OCI-LY1 (cell line): ENCODE measurements around the gene ZNF639.

Experiments used
- H2AFZ ChIP-seq: fragments of 200-600 bp; sonication (generic), shearing (Covaris generic); 2 replicates; pipeline ENCODE4 v1.6.0; 2014; ENCODE audit warnings: antibody characterized with exemption, mild to moderate bottlenecking, low read length
- H3F3A ChIP-seq: fragments of 200-600 bp; sonication (generic), shearing (Covaris generic); 2 replicates; pipeline ENCODE4 v1.6.0; 2014; ENCODE audit warnings: mild to moderate bottlenecking, antibody characterized with exemption, low read length, moderate library complexity; ENCODE audit not compliant: insufficient read depth
- H3K27ac ChIP-seq: fragments of 200-600 bp; sonication (generic); 2 replicates; pipeline ENCODE4 v1.5.1; 2014; ENCODE audit warnings: low read length, mixed run types, mild to moderate bottlenecking, low read depth; ENCODE audit not compliant: poor library complexity, severe bottlenecking
- H3K27me3 ChIP-seq: fragments of 200-600 bp; sonication (generic); 2 replicates; pipeline ENCODE4 v1.6.0; 2014; ENCODE audit warnings: antibody characterized with exemption, mild to moderate bottlenecking, low read length, moderate library complexity; ENCODE audit not compliant: insufficient read depth
- H3K36me3 ChIP-seq: fragments of 200-600 bp; sonication (generic); 2 replicates; pipeline ENCODE4 v1.6.1; 2014; ENCODE audit warnings: mild to moderate bottlenecking, antibody characterized with exemption, low read length, moderate library complexity, mixed read lengths; ENCODE audit not compliant: insufficient read depth
- H3K4me1 ChIP-seq: fragments of 200-600 bp; sonication (generic); 2 replicates; pipeline ENCODE4 v1.5.1; 2014; ENCODE audit warnings: mild to moderate bottlenecking, low read length, moderate library complexity; ENCODE audit not compliant: insufficient read depth, severe bottlenecking
- H3K4me2 ChIP-seq: fragments of 200-600 bp; sonication (generic), shearing (Covaris generic); 2 replicates; pipeline ENCODE4 v1.6.1; 2014; ENCODE audit warnings: low read length
- H3K4me3 ChIP-seq: fragments of 200-600 bp; sonication (generic); 2 replicates; pipeline ENCODE4 v1.5.1; 2014; ENCODE audit warnings: low read length, low read depth, mild to moderate bottlenecking, mixed read lengths; ENCODE audit not compliant: poor library complexity, severe bottlenecking
- H3K79me2 ChIP-seq: fragments of 200-600 bp; shearing (Covaris generic); 2 replicates; pipeline ENCODE4 v1.6.1; 2016; ENCODE audit warnings: mixed run types, low read length, mixed read lengths; ENCODE audit not compliant: insufficient read depth
- H3K9ac ChIP-seq: fragments of 200-600 bp; sonication (generic), shearing (Covaris generic); 2 replicates; pipeline ENCODE4 v1.6.1; 2014; ENCODE audit warnings: mild to moderate bottlenecking, low read length, mixed read lengths
- H3K9me2 ChIP-seq: fragments of 200-600 bp; sonication (generic), shearing (Covaris generic); 2 replicates; pipeline ENCODE4 v1.6.1; 2014; ENCODE audit warnings: low read depth, mild to moderate bottlenecking, low read length, mixed read lengths
- H3K9me3 ChIP-seq: fragments of 200-600 bp; shearing (Covaris generic); 2 replicates; pipeline ENCODE4 v1.6.1; 2014; ENCODE audit warnings: low read length, mixed read lengths
- H4K20me1 ChIP-seq: fragments of 200-600 bp; sonication (generic), shearing (Covaris generic); 2 replicates; pipeline ENCODE4 v1.6.0; 2016; ENCODE audit warnings: mild to moderate bottlenecking, low read length; ENCODE audit not compliant: insufficient read depth
- EZH2 ChIP-seq: fragments of 200-600 bp; sonication (generic), shearing (Covaris generic); IDR thresholded peaks from 2 replicates; pipeline ENCODE4 v1.8.0; 2017; ENCODE audit warnings: borderline replicate concordance, mixed run types, mild to moderate bottlenecking, antibody characterized with exemption, low read length, moderate library complexity, mixed read lengths
- TF ChIP-seq, protein P1 (sequence below): fragments of 200-600 bp; sonication (generic), shearing (Covaris generic); IDR thresholded peaks from 2 replicates; pipeline ENCODE4 v1.5.1; 2017; ENCODE audit warnings: mild to moderate bottlenecking, antibody characterized with exemption, low read length, moderate library complexity, mixed read lengths

The ZNF639 gene

DNA sequence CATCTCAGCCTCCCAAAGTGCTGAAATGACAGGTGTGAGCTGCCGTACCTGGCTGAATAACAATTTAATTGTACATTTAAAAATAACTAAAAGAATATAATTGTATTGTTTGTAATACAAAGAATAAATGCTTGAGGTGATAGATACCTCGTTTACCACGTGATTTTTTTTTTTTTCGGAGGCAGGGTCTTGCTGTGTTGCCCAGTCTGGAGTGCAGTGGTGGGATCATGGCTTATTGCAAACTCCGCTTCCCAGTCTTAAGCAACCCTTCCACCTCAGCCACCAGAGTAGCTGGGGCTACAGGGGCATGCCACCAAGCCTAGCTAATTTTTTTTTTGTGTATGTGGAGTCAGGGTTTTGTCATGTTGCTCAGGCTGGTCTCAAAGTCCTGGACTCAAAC lies 40.5 kb downstream of the ZNF639 start:
- Histone ChIP-seq H3F3A (peaks cover 3% of the 10 kb centered on the region), H3K9me2 (no peaks in the 10 kb centered on the region), H3K4me2 (no peak overlapping the region), H3K27ac (no peak overlapping the region), H3K36me3 (peaks cover 81% of the 10 kb centered on the region), H3K4me1 (no peaks in the 10 kb centered on the region), H4K20me1 (no peaks in the 10 kb centered on the region), H3K9ac (no peak overlapping the region), H3K9me3 (no peaks in the 10 kb centered on the region), H3K27me3 (no peaks in the 10 kb centered on the region), H2AFZ (no peak overlapping the region), H3K4me3 (no peak overlapping the region), H3K79me2 (0 out of 2 replicates have a peak, but pooled peaks cover 6% of the 10 kb centered on the region)
- TF ChIP-seq, protein P1, sequence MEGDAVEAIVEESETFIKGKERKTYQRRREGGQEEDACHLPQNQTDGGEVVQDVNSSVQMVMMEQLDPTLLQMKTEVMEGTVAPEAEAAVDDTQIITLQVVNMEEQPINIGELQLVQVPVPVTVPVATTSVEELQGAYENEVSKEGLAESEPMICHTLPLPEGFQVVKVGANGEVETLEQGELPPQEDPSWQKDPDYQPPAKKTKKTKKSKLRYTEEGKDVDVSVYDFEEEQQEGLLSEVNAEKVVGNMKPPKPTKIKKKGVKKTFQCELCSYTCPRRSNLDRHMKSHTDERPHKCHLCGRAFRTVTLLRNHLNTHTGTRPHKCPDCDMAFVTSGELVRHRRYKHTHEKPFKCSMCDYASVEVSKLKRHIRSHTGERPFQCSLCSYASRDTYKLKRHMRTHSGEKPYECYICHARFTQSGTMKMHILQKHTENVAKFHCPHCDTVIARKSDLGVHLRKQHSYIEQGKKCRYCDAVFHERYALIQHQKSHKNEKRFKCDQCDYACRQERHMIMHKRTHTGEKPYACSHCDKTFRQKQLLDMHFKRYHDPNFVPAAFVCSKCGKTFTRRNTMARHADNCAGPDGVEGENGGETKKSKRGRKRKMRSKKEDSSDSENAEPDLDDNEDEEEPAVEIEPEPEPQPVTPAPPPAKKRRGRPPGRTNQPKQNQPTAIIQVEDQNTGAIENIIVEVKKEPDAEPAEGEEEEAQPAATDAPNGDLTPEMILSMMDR: no peak
- no peak for TF ChIP-seq EZH2

DNA sequence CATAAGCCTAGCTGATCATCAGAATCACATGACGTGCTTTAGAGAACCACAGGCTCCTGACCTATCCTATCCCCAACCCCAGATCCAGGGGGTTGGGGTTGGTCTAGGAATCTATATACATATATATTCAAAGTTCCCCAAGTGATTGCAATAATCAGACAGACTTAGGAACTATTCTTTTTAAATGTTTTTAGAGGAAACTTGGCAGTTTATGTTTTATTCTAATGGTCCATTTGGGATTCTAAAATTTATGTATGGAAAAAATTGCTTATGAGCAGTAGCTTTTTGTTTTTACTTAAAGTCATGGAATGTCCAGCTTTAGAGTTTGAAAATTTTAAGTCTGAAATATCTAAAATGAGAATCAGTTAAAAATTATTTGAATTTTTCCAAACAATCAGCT lies 46.8 kb downstream of the ZNF639 start:
- Histone ChIP-seq H2AFZ (no peak overlapping the region), H3K9me2 (no peaks in the 10 kb centered on the region), H3K27me3 (no peaks in the 10 kb centered on the region), H3K4me3 (no peak overlapping the region), H3K79me2 (no peaks in the 10 kb centered on the region), H3K27ac (no peak overlapping the region), H3K4me1 (no peaks in the 10 kb centered on the region), H3K9ac (no peak overlapping the region), H3K4me2 (no peak overlapping the region), H3F3A (peaks cover 3% of the 10 kb centered on the region; the same call in 1 of the 2 replicates), H3K36me3 (peaks cover 56% of the 10 kb centered on the region), H3K9me3 (no peaks in the 10 kb centered on the region), H4K20me1 (no peaks in the 10 kb centered on the region)
- TF ChIP-seq, protein P1: no peak
- no peak for TF ChIP-seq EZH2

DNA sequence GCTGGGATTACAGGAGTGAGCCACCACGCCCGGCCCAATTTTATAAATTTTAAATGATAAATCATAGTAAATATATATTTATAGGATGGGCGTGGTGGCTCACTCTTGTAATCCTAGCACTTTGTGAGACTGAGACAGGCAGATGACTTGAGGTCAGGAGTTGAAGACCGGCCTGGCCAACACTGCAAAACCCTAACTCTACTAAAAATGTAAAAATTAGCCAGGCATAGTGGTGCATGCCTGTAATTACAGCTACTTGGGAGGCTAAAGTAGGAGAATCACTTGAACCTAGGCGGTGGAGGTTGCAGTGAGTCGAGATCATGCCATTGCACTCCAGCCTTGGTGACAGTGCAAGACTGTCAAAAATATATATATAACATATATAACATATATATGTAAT lies 51.1 kb downstream of the ZNF639 start:
- Histone ChIP-seq H3K4me3 (no peak overlapping the region), H3K9me3 (no peaks in the 10 kb centered on the region), H3K9ac (no peak overlapping the region), H4K20me1 (no peaks in the 10 kb centered on the region), H3K4me2 (no peak overlapping the region), H3K79me2 (no peaks in the 10 kb centered on the region), H3K36me3 (peaks cover 67% of the 10 kb centered on the region), H3F3A (no peaks in the 10 kb centered on the region), H3K27me3 (no peaks in the 10 kb centered on the region), H3K27ac (no peak overlapping the region), H2AFZ (no peak overlapping the region), H3K4me1 (no peaks in the 10 kb centered on the region), H3K9me2 (no peaks in the 10 kb centered on the region)
- TF ChIP-seq, protein P1: no peak
- TF ChIP-seq EZH2: no peak
